Germinal center (tissue), 1 donor: ENCODE data around the gene CFAP65.

Experiments
- DNase-seq: peaks from one replicate; pipeline ENCODE4 v3.0.0; 2012; ENCODE audit warnings: mixed read lengths, low spot score

The CFAP65 gene

DNA sequence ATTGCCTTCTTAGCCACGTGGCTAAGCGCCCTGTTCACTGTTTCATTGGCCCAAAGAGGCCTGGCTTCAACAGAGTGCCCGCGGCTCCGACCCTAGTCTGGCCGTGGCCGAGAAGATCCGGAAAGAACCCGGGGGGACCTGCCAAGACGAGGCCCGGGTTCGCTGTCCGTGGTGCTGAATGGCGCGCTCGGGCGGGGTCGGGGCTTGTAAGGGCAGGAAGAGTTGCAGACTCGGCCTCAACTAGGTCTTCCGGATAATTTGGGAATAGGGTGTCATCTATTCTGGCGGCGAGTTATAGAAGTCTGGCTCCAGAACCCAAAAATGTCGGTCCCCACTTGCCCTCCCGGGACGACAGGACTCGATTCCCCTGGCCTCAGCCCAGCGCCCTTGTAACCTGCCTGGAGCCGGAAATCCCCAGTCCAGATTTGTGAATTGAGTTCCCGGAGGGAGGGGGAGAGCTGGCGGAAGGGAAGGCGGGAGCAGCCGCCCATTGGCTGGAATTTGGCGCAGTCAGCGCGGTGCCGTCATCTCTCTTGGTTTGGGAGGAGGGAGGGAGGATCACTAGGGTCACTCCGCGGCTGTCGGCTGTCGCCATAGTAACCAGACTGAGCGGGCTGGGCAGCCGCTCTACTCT, 78.3 kb downstream of the CFAP65 start:
- DNase-seq: peak; percentile 50

DNA sequence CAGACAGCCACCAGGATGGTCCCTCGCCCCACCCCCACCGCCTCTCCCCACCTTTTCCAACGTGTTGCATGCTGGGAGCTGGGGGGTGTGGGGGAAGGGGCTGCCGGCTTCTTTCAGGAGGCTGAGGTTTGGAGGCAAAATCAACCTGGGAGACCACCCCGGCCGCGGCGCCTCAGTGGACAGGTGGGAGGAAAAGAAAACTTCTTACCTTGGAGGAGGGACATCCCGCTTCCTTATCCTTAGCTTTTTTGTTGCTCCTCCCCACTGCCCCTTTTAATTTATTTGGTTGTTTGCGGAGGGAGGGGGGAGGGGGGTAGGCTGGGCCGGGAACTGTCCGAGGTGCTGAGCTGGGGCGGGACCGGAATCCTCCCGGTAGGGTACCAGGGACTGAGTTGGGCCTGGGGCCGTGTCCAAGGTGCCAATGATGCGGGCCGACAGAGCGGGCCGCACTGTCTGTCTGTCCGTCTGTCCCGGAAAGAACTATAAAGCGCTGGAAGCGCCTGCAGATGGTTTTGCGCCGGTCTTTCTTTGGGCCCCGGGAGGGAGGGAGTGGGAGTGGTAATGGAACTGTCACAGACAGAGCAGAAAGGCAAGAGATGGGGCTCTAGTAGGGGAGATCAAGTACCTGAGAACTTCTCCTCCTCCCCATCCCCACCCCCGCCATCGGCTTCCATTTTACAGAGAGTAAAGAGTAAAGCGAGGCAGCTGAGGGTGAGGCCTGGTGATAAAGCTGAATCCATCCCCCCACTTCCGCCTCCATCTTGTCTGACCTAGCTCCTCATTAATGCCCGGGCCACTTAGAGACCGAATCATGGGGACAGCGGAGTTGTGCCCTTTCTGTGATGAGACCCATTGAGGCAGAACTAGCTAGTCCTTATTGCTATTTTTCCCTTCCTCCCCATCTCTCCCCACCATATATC, 79.4 kb downstream of the CFAP65 start:
- no peak for DNase-seq

DNA sequence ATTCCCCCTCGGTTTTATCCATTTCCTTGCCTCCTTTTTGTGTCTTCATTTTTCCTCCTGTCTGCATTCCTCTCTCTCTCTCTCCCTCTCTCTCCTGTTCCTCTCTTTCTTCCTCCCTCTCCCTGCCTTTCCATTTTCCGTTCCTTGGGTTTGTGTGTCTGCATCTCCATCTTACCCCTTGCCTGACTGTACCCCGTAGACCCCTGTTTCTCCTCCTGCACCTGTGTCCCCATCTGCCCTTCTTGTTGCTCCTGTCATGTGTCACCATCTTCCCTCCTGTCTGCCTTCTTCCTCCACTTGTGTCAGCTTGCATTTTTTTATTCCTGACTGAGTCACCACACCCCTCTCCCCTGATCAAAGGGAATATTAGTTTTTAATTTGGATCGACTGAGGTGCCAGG, 80.1 kb downstream of the CFAP65 start:
- DNase-seq: no peak

DNA sequence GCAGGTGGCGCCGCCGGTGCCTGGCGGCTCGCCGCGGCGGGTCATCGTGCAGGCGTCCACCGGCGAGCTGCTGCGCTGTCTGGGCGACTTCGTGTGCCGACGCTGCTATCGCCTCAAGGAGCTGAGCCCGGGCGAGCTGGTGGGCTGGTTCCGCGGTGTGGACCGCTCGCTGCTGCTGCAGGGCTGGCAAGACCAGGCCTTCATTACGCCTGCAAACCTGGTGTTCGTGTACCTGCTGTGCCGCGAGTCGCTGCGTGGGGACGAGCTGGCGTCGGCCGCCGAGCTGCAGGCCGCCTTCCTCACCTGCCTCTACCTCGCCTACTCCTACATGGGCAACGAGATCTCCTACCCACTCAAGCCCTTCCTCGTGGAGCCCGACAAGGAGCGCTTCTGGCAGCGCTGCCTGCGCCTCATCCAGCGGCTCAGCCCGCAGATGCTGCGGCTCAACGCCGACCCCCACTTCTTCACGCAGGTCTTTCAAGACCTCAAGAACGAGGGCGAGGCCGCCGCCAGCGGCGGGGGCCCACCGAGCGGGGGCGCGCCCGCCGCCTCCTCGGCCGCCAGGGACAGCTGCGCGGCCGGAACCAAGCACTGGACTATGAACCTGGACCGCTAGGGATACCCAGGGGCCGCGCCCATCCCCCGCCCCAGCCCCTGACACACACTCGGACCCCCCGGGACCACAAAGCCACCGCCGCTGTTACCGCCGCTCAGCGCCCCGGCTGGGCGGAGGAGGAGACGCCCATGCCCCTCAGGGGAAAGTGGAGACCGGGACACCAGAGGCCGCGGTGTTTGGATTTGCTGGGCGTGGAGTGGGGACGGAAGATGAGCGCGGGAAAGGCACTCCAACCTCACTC, 80.8 kb downstream of the CFAP65 start:
- DNase-seq: no peak

DNA sequence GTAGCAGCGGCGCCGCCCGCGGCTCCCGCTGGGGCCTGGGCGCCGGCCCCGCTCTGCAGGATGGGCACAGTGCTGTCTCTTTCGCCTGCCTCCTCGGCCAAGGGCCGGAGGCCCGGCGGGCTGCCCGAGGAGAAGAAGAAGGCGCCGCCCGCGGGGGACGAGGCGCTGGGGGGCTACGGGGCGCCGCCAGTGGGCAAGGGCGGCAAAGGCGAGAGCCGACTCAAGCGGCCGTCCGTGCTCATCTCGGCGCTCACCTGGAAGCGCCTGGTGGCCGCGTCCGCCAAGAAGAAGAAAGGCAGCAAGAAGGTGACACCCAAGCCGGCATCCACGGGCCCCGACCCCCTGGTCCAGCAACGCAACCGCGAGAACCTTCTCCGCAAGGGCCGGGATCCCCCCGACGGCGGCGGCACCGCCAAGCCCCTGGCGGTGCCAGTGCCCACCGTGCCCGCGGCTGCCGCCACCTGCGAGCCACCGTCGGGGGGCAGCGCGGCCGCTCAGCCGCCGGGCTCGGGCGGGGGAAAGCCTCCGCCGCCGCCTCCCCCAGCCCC, 81.5 kb downstream of the CFAP65 start:
- DNase-seq: no peak

DNA sequence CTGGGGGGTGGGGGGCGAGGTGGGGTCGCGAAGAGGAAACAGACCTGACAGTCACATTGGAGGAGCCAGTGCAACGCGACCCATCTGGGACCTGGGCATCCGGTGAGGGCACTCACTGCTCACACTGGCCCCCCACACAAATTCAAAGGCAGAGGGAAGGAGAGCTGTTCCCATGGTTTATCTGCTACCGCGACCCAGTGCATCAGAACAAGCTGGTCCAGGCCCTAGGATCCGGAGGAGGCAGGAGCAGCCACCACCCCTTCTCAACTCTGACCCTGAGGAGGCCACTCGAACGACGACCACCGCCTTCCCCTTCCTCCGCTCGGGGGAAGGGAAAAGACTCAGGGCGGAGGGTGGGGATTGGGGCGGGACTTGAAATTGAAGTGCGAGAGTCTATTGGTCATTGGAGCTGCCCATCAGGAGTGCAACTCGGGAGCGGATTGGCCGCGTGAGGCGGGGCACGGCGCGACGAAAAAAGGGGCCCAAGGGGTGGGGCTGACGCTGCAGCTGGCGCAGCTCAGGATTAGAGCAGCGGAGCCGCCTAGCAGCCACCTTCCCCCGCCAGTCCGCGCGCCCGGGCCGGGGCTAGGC, 82.1 kb downstream of the CFAP65 start, which contains the start of gene CDK5R2:
Gene CDK5R2, plus strand, starts transcription at position 526 of the 591 bp plus-strand sequence. CDS start 155 bp downstream, outside the sequence.
- peak; percentile 99 for DNase-seq

DNA sequence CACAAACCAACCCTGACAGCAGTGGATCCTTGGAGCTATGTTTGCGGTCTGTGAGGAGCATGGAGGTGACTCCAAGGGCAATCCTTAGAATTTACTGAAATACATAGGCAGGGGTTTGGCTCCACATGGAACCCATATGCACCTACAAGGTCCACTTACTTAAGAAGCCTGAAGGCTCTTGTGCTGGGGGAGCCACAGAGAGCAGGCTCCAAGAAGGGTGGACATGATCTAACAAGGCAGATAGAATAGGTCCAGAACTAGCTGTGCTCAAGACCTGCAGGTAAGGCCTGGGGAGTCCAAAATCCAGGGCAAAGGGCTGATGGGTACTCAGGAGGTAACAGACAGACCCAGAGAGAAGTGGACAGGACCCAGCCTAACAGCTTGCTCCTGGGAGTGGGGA, 83.0 kb downstream of the CFAP65 start:
- no peak for DNase-seq

DNA sequence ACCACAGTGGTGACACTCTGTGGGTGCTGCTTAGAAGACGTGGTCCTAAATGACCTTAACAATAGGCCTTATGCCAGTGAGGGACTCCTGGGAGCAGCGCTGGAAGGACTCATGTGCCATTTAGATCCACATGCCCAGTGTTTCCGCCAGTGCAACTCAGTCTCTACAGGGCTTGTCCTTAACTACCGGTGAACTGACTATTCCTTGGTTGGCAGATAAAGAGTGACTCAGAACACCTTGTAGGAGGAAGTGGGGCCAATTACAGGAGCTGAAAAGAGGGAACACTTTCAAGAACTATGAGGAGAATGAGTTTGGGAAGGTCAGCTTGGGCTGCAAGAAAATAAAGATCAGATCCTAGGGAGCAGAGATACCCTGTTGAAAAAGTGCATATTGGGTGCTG, 83.6 kb downstream of the CFAP65 start:
- no peak for DNase-seq

DNA sequence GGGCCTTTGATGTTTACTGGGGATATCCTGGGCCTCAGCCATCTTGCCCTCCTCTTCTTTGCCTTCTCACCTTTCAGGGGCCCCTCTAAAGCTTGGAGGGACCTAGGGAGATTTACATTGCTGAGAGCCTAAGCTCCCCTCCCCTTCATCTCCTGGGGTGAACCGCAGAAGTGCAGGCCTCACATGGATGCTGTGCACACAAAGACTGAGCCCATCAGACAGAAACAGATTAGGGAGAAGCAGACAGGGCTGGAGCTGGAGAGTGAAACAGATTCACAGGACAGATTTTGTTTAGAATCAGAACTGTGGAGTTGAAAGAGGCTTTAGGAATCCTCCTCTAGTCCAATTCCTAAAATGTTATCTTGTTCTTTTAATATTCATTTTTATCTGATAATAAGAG, 85.3 kb downstream of the CFAP65 start:
- no peak for DNase-seq

DNA sequence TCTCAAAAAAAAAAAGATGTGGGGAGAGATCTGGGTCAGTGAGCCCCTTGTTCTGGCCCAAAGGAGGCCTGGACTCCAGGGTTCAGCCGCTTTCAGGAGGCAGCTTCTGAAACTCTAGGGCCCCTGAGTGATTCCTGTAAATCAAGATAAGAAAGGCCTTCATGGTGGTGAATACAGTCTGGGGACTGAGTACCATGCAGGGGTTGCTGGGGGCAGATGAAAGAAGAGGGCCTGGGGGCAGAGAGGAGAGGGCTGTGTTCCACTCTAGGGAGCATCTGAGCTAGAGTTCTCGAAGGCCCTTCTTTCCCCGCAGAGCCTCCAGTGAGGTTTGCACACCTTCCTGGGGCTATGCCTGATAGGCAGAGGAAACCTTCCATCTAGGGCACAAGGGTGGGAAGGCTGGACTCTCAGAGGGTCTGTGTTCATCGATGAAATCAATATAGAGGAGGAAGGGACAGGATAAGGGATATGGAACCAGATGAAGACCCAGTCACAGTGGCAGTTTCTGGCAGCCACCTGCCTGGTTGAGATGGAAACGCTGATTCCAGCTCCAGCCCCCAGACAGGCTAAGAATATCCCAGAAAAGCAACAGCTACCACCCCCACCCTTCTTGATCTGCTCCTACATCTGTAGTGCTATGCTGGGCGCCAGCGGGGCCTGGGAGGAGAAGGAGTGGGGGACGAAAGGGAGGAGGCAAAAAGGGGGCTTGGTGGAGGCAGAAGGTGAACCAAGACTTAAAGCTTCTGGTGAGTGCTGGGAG, 86.6 kb downstream of the CFAP65 start:
- no peak for DNase-seq

DNA sequence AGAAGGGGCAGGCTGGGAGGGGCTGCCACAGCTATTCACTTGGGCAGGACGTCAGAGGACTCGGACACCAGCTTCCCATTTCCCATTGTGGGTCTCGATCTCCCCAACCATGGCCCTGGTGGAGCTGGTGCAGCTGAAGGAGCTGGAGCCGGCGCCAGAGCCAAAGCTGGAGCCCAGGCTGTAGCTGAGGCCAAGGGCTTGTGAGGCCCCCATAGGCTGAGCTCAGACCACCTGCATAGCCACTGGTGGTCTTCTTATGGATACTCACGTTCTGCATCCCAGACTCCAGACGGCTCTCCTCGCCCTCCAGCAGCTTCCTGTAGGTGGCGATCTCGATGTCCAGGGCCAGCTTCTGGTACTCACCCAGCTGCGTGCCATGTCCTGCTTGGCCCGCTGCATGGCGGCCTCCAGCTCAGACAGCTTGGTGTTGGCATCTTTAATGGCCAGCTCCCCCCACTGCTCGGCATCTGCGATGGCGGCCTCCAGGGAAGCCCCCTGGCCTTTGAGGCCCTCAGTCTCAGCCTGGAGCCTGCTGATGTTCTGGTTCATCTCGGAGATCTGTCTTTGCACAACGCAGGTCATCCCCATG, 87.9 kb downstream of the CFAP65 start:
- no peak for DNase-seq
